Liver (tissue), 9 donors: Measurements from ENCODE around the gene DIPK1A. TPM values are rescaled to one million over a fixed set of nuclear protein-coding genes. Genes with fewer than 3 reads are reported as not detected.

ENCODE experiments used
- DNase-seq: peaks from one replicate; pipeline ENCODE4 v3.0.0-alpha.2; 2017; ENCODE audit warnings: low spot score
- H3K27ac ChIP-seq, 2 donors: one replicate each; pipeline ENCODE4 v1.7.0; 2013; ENCODE audit warnings: inconsistent platforms in 2 of 2, low read length in 2 of 2, control low read depth in 1 of 2, low read depth in 1 of 2, mild to moderate bottlenecking in 1 of 2
- H3K27me3 ChIP-seq, 4 donors: one replicate each; pipeline versions ENCODE4 v1.6.1 to v1.7.0; 2013; ENCODE audit warnings: low read length in 3 of 4, inconsistent platforms in 1 of 4, mild to moderate bottlenecking in 1 of 4, moderate library complexity in 1 of 4; ENCODE audit not compliant: control insufficient read depth in 4 of 4, insufficient read depth in 4 of 4
- H3K36me3 ChIP-seq, 4 donors: one replicate each; pipeline versions ENCODE4 v1.6.1 to v1.7.0; 2013; ENCODE audit warnings: low read length in 3 of 4, mild to moderate bottlenecking in 3 of 4, low read depth in 1 of 4, moderate library complexity in 1 of 4; ENCODE audit not compliant: control insufficient read depth in 4 of 4, insufficient read depth in 3 of 4
- H3K4me1 ChIP-seq, 4 donors: one replicate each; pipeline versions ENCODE4 v1.6.1 to v1.7.0; 2013; ENCODE audit warnings: low read length in 3 of 4, mild to moderate bottlenecking in 3 of 4, moderate library complexity in 1 of 4; ENCODE audit not compliant: control insufficient read depth in 4 of 4, insufficient read depth in 4 of 4
- H3K4me3 ChIP-seq, 3 donors: one replicate each; pipeline versions ENCODE4 v1.6.1 to v1.7.0; 2013; ENCODE audit warnings: low read length in 3 of 3, control low read depth in 1 of 3, low read depth in 1 of 3, mild to moderate bottlenecking in 1 of 3
- H3K9ac ChIP-seq, 2 donors: one replicate each; pipeline ENCODE4 v1.7.0; 2013; ENCODE audit warnings: low read length in 2 of 2, mild to moderate bottlenecking in 2 of 2, moderate library complexity in 2 of 2, control low read depth in 1 of 2, low read depth in 1 of 2
- H3K9me3 ChIP-seq, 4 donors: one replicate each; pipeline versions ENCODE4 v1.6.1 to v1.7.0; 2013; ENCODE audit warnings: low read length in 3 of 4; ENCODE audit not compliant: control insufficient read depth in 4 of 4
- EGR1 ChIP-seq, 2 donors: IDR thresholded peaks; 2 replicates each; pipeline ENCODE4 v1.6.1; 2016 to 2018; ENCODE audit warnings: antibody characterized with exemption in 2 of 2, low read depth in 2 of 2
- FOXA1 ChIP-seq: IDR thresholded peaks from 2 replicates; pipeline ENCODE4 v1.6.1; 2016; ENCODE audit warnings: antibody characterized with exemption
- FOXA2 ChIP-seq: IDR thresholded peaks from 2 replicates; pipeline ENCODE4 v1.6.1; 2016; ENCODE audit warnings: antibody characterized with exemption
- GABPA ChIP-seq, 2 donors: IDR thresholded peaks in 1 of 2; conservative IDR thresholded peaks in 1 of 2; 2 replicates each; pipeline ENCODE4 v1.6.1; 2016; ENCODE audit warnings: antibody characterized with exemption in 2 of 2, mild to moderate bottlenecking in 1 of 2, moderate library complexity in 1 of 2
- HNF4A ChIP-seq, 2 donors: conservative IDR thresholded peaks; 2 replicates each; pipeline ENCODE4 v1.6.1; 2016; ENCODE audit warnings: antibody characterized with exemption in 2 of 2, mild to moderate bottlenecking in 2 of 2
- HNF4G ChIP-seq: IDR thresholded peaks from 2 replicates; pipeline ENCODE4 v1.6.1; 2016; ENCODE audit warnings: antibody characterized with exemption
- JUND ChIP-seq, 2 donors: IDR thresholded peaks; 2 replicates each; pipeline ENCODE4 v1.6.1; 2016; ENCODE audit warnings: antibody characterized with exemption in 2 of 2
- NR2F2 ChIP-seq: IDR thresholded peaks from 2 replicates; pipeline ENCODE4 v1.6.1; 2016; ENCODE audit warnings: antibody characterized with exemption
- RAD21 ChIP-seq, 2 donors: IDR thresholded peaks; 2 replicates each; pipeline ENCODE4 v1.6.1; 2016; ENCODE audit warnings: antibody characterized with exemption in 2 of 2, mild to moderate bottlenecking in 2 of 2
- RXRA ChIP-seq, 2 donors: IDR thresholded peaks; 2 replicates each; pipeline ENCODE4 v1.6.1; 2017 to 2018; ENCODE audit warnings: antibody characterized with exemption in 2 of 2, mild to moderate bottlenecking in 1 of 2
- SP1 ChIP-seq: IDR thresholded peaks from 2 replicates; pipeline ENCODE4 v1.6.1; 2018; ENCODE audit warnings: antibody characterized with exemption, mild to moderate bottlenecking
- TAF1 ChIP-seq: conservative IDR thresholded peaks from 2 replicates; pipeline ENCODE4 v1.6.1; 2016; ENCODE audit warnings: antibody characterized with exemption, mild to moderate bottlenecking
- YY1 ChIP-seq: IDR thresholded peaks from 2 replicates; pipeline ENCODE4 v1.6.1; 2016; ENCODE audit warnings: antibody characterized with exemption, mild to moderate bottlenecking
- WGBS: extraction: QIAGEN DNeasy Blood & Tissue Kit; methylation state at CpG from one replicate; pipeline ENCODE4 v1.1.7; 2013; 5-methylcytosine and 5-hydroxymethylcytosine counted together
- polyA plus RNA-seq, 2 donors: library from polyadenylated mRNA; stranded (reverse) in 1 of 2; unstranded in 1 of 2; fragments of 200-250 nt in 1 of 2; fragments of >200 nt in 1 of 2; fragmentation: Nextera tagmentation in 1 of 2; extraction: Ambion mirVana in 1 of 2; gene quantifications; one replicate each; pipeline versions ENCODE4 v1.2.1 to v1.2.3, GENCODE V29; 2013 to 2015
- total RNA-seq, 2 donors: library from RNA; depleted of rRNA; stranded (reverse); fragments of >200 nt; gene quantifications; one replicate each; pipeline ENCODE4 v1.2.3, GENCODE V29; 2014
- TF ChIP-seq, protein P1 (sequence below): IDR thresholded peaks from 2 replicates; pipeline ENCODE4 v1.6.1; 2016; ENCODE audit warnings: antibody characterized with exemption
- TF ChIP-seq, protein P2 (sequence below): IDR thresholded peaks from 2 replicates; pipeline ENCODE4 v1.6.1; 2016; ENCODE audit warnings: antibody characterized with exemption
- TF ChIP-seq, protein P3 (sequence below): IDR thresholded peaks from 2 replicates; pipeline ENCODE4 v1.6.1; 2016; ENCODE audit warnings: antibody characterized with exemption, mild to moderate bottlenecking
- TF ChIP-seq, protein P4 (sequence below): IDR thresholded peaks from 2 replicates; pipeline ENCODE4 v1.6.1; 2016; ENCODE audit warnings: antibody characterized with exemption
- TF ChIP-seq, protein P5 (sequence below): fragments of 150-350 bp; IDR thresholded peaks from 2 replicates; pipeline ENCODE4 v1.5.1; 2017; ENCODE audit warnings: improper control_type of control experiment, low read depth, low read length; ENCODE audit not compliant: missing input control
- donor health status: healthy.
- donor health status: healthy.
- donor health status: healthy.
- donor health status: healthy.
- donor health status: healthy.

DIPK1A gene
- total and polyA plus RNA-seq, 4 donors, result 7.9 to 11.6 (median 10.2) TPM

DNA sequence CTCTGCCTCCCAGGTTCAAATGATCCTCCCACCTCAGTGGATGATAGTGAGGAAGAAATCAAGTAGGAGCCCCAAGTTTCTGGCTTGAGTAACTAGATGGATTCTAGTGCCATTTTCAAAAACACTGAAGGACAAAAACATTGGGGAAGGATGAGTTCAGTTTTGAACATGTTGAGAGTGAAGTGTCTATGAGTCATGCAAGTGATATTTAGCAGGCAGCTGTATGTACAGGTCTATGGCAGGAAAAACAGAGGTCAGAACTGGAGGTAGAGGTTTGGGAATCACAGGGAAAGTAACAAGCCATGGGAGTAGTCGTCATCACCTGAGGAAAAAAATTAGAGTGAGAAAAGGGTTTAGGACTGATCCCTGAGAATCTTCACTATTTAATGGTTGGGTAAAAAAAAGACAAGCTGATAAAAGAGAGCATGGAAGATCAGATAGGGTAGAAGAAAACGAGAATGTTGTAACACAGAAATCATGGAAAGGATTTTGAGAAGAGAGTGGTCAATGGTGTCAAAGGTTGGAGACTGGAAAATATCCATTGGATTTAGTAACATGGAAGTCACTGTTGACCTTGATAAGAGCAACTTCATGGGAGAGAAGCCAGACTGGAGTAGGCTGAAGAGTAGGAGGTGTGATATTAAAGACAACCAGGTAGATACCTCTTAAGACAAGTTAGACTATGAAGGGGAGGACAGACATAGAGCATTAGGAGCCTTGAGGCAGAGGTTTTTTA is 53.1 kb downstream of the DIPK1A start:
- no peaks in the 10 kb centered on the region for H3K9me3 ChIP-seq
- H3K9ac ChIP-seq, result no peak overlapping the region
- no peak for DNase-seq
- TF ChIP-seq SP1 (peak; percentile 9), YY1 (peak; percentile 53), GABPA (IDR thresholded peaks at IDR 0.05 in 1 of 2, conservative IDR thresholded peaks at IDR 0.05 in 1 of 2) (no peak), EGR1 (IDR thresholded peaks at IDR 0.05; ENCODE audit: low read depth in 2 of 2) (no peak), HNF4A (conservative IDR thresholded peaks at IDR 0.05) (peak; percentile 30 to 31), RXRA (IDR thresholded peaks at IDR 0.05) (peak; percentile 42 to 56)
- 64% methylated on average over 2 of the region's 2 CpGs for WGBS
- no peak overlapping the region for H3K27ac ChIP-seq
- no peaks in the 10 kb centered on the region for H3K36me3 ChIP-seq
- H3K4me3 ChIP-seq, result no peak overlapping the region
- peaks cover 4 to 8% (median 5%) of the 10 kb centered on the region in 4 donors for H3K4me1 ChIP-seq
- no peaks in the 10 kb centered on the region for H3K27me3 ChIP-seq

DNA sequence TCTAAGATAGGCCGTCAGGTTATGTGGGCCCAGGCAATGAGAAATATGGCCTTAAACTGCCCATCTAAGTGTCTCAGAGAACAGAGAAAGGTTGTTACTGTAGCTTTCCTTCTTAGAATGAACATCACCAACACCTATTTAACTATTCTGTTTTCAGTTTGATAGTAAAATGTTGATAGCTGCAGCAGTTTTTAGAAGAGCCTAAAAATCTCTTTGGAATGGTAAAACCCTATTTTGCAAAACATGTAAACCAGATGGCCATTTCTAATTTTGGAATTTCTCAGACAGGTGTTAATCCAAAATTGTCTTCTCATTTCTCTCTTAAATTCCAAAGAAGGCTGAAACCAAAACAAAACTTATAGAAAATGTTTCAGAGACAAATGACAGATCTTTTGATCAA is 57.5 kb downstream of the DIPK1A start:
- Histone ChIP-seq H3K27ac (no peak overlapping the region), H3K4me3 (no peak overlapping the region), H3K9me3 (peaks cover 0 to 1% (median 0%) of the 10 kb centered on the region in 4 donors), H3K4me1 (peaks cover 0 to 4% (median 0%) of the 10 kb centered on the region in 4 donors), H3K27me3 (no peaks in the 10 kb centered on the region), H3K9ac (no peak overlapping the region), H3K36me3 (no peaks in the 10 kb centered on the region)
- TF ChIP-seq HNF4G, result no peak
- no peak for TF ChIP-seq JUND (IDR thresholded peaks at IDR 0.05)
- TF ChIP-seq, protein P1, sequence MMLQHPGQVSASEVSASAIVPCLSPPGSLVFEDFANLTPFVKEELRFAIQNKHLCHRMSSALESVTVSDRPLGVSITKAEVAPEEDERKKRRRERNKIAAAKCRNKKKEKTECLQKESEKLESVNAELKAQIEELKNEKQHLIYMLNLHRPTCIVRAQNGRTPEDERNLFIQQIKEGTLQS, result no peak
- no peak for TF ChIP-seq SP1
- TF ChIP-seq, protein P2, sequence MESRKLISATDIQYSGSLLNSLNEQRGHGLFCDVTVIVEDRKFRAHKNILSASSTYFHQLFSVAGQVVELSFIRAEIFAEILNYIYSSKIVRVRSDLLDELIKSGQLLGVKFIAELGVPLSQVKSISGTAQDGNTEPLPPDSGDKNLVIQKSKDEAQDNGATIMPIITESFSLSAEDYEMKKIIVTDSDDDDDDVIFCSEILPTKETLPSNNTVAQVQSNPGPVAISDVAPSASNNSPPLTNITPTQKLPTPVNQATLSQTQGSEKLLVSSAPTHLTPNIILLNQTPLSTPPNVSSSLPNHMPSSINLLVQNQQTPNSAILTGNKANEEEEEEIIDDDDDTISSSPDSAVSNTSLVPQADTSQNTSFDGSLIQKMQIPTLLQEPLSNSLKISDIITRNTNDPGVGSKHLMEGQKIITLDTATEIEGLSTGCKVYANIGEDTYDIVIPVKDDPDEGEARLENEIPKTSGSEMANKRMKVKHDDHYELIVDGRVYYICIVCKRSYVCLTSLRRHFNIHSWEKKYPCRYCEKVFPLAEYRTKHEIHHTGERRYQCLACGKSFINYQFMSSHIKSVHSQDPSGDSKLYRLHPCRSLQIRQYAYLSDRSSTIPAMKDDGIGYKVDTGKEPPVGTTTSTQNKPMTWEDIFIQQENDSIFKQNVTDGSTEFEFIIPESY, result no peak
- no peak for TF ChIP-seq HNF4A (conservative IDR thresholded peaks at IDR 0.05)
- TF ChIP-seq RAD21 (IDR thresholded peaks at IDR 0.05), result no peak
- no peak for TF ChIP-seq FOXA2
- TF ChIP-seq TAF1, result no peak
- no peak for TF ChIP-seq GABPA (IDR thresholded peaks at IDR 0.05 in 1 of 2, conservative IDR thresholded peaks at IDR 0.05 in 1 of 2)
- TF ChIP-seq, protein P3, sequence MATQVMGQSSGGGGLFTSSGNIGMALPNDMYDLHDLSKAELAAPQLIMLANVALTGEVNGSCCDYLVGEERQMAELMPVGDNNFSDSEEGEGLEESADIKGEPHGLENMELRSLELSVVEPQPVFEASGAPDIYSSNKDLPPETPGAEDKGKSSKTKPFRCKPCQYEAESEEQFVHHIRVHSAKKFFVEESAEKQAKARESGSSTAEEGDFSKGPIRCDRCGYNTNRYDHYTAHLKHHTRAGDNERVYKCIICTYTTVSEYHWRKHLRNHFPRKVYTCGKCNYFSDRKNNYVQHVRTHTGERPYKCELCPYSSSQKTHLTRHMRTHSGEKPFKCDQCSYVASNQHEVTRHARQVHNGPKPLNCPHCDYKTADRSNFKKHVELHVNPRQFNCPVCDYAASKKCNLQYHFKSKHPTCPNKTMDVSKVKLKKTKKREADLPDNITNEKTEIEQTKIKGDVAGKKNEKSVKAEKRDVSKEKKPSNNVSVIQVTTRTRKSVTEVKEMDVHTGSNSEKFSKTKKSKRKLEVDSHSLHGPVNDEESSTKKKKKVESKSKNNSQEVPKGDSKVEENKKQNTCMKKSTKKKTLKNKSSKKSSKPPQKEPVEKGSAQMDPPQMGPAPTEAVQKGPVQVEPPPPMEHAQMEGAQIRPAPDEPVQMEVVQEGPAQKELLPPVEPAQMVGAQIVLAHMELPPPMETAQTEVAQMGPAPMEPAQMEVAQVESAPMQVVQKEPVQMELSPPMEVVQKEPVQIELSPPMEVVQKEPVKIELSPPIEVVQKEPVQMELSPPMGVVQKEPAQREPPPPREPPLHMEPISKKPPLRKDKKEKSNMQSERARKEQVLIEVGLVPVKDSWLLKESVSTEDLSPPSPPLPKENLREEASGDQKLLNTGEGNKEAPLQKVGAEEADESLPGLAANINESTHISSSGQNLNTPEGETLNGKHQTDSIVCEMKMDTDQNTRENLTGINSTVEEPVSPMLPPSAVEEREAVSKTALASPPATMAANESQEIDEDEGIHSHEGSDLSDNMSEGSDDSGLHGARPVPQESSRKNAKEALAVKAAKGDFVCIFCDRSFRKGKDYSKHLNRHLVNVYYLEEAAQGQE, result no peak
- TF ChIP-seq, protein P4, sequence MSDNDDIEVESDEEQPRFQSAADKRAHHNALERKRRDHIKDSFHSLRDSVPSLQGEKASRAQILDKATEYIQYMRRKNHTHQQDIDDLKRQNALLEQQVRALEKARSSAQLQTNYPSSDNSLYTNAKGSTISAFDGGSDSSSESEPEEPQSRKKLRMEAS, result no peak
- no peak for TF ChIP-seq FOXA1
- no peak for TF ChIP-seq NR2F2
- no peak for TF ChIP-seq EGR1 (IDR thresholded peaks at IDR 0.05; ENCODE audit: low read depth in 2 of 2)
- TF ChIP-seq YY1, result no peak
- TF ChIP-seq, protein P5, sequence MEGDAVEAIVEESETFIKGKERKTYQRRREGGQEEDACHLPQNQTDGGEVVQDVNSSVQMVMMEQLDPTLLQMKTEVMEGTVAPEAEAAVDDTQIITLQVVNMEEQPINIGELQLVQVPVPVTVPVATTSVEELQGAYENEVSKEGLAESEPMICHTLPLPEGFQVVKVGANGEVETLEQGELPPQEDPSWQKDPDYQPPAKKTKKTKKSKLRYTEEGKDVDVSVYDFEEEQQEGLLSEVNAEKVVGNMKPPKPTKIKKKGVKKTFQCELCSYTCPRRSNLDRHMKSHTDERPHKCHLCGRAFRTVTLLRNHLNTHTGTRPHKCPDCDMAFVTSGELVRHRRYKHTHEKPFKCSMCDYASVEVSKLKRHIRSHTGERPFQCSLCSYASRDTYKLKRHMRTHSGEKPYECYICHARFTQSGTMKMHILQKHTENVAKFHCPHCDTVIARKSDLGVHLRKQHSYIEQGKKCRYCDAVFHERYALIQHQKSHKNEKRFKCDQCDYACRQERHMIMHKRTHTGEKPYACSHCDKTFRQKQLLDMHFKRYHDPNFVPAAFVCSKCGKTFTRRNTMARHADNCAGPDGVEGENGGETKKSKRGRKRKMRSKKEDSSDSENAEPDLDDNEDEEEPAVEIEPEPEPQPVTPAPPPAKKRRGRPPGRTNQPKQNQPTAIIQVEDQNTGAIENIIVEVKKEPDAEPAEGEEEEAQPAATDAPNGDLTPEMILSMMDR, result no peak
- no peak for TF ChIP-seq RXRA (IDR thresholded peaks at IDR 0.05)
- 99% methylated on average over 1 of the region's 1 CpG for WGBS
- no peak for DNase-seq
